ENCODE measurements around the gene LAT.
"Not testable (repeated sequence)": the region's sequence is repeated elsewhere in the genome, so short reads cannot be mapped to it uniquely, and the experiment has no call there.

Gene LAT

GRCh38 chr16:28984619-28985135, at the start of gene LAT:
LAT (plus strand) TSS chr16:28985052; CDS start chr16:28985418, 366 bp downstream.
- FAIRE-seq, result peak; percentile 50
- no peak for DNase-seq (ENCODE audit: extremely low spot score, insufficient read length, low read depth)

- FAIRE-seq (no peak), DNase-seq (ENCODE audit: extremely low spot score, insufficient read length, low read depth) (no peak)
These were observed 49.5 kb upstream of the LAT start for GRCh38 chr16:28935346-28935745.

GRCh38 chr16:28935924-28936783, 48.7 kb upstream of the LAT start:
- DNase-seq (ENCODE audit: extremely low spot score, insufficient read length, low read depth) (peak; percentile 86), FAIRE-seq (peak; percentile 93)

- DNase-seq (ENCODE audit: extremely low spot score, insufficient read length, low read depth), result no peak
- FAIRE-seq, result no peak
These were observed 48.1 kb upstream of the LAT start for GRCh38 chr16:28936784-28937155.

- FAIRE-seq (no peak), DNase-seq (ENCODE audit: extremely low spot score, insufficient read length, low read depth) (no peak)
These were observed 47.5 kb upstream of the LAT start for GRCh38 chr16:28937222-28937876.

GRCh38 chr16:28938721-28939120, 46.1 kb upstream of the LAT start:
- DNase-seq (ENCODE audit: extremely low spot score, insufficient read length, low read depth) (no peak), FAIRE-seq (no peak)

GRCh38 chr16:28939825-28940224, 45.0 kb upstream of the LAT start:
- not testable (repeated sequence) for DNase-seq (ENCODE audit: extremely low spot score, insufficient read length, low read depth); FAIRE-seq

- DNase-seq (ENCODE audit: extremely low spot score, insufficient read length, low read depth) (no peak), FAIRE-seq (no peak)
These were observed 41.6 kb upstream of the LAT start for GRCh38 chr16:28943281-28943680.

- FAIRE-seq, result no peak
- DNase-seq (ENCODE audit: extremely low spot score, insufficient read length, low read depth), result no peak
These were observed 38.2 kb upstream of the LAT start for GRCh38 chr16:28946681-28947080.

- FAIRE-seq (peak; percentile 98), DNase-seq (ENCODE audit: extremely low spot score, insufficient read length, low read depth) (peak; percentile 96)
These were observed 34.0 kb upstream of the LAT start, which contains the start of gene NFATC2IP for GRCh38 chr16:28950648-28951409. NFATC2IP (plus strand) TSS chr16:28950937; CDS start chr16:28951012, 75 bp downstream.

- DNase-seq (ENCODE audit: extremely low spot score, insufficient read length, low read depth) (no peak), FAIRE-seq (no peak)
These were observed 33.4 kb upstream of the LAT start for GRCh38 chr16:28951410-28951943.

GRCh38 chr16:28958216-28958615, 26.6 kb upstream of the LAT start:
- FAIRE-seq, result no peak
- no peak for DNase-seq (ENCODE audit: extremely low spot score, insufficient read length, low read depth)

- no peak for FAIRE-seq
- no peak for DNase-seq (ENCODE audit: extremely low spot score, insufficient read length, low read depth)
These were observed 26.0 kb upstream of the LAT start for GRCh38 chr16:28958836-28959235.

GRCh38 chr16:28964072-28964471, 20.8 kb upstream of the LAT start:
- DNase-seq (ENCODE audit: extremely low spot score, insufficient read length, low read depth) (no peak), FAIRE-seq (no peak)

- no peak for DNase-seq (ENCODE audit: extremely low spot score, insufficient read length, low read depth)
- no peak for FAIRE-seq
These were observed 20.4 kb upstream of the LAT start for GRCh38 chr16:28964496-28964895.

- no peak for DNase-seq (ENCODE audit: extremely low spot score, insufficient read length, low read depth)
- FAIRE-seq, result no peak
These were observed 17.7 kb upstream of the LAT start for GRCh38 chr16:28967156-28967555.

GRCh38 chr16:28969696-28970095, 15.2 kb upstream of the LAT start:
- not testable (repeated sequence) for DNase-seq (ENCODE audit: extremely low spot score, insufficient read length, low read depth); FAIRE-seq

- FAIRE-seq, result no peak
- no peak for DNase-seq (ENCODE audit: extremely low spot score, insufficient read length, low read depth)
These were observed 10.8 kb upstream of the LAT start for GRCh38 chr16:28974007-28974436.

- FAIRE-seq (peak; percentile 92), DNase-seq (ENCODE audit: extremely low spot score, insufficient read length, low read depth) (peak; percentile 97)
These were observed 10.3 kb upstream of the LAT start, which contains the start of gene SPNS1 for GRCh38 chr16:28974437-28975157. SPNS1 (plus strand) TSS chr16:28974778; CDS start chr16:28975152, 374 bp downstream.

Measured in GM18507 (cell line).